ENCODE results near the gene PIP5KL1.

PIP5KL1 gene

DNA sequence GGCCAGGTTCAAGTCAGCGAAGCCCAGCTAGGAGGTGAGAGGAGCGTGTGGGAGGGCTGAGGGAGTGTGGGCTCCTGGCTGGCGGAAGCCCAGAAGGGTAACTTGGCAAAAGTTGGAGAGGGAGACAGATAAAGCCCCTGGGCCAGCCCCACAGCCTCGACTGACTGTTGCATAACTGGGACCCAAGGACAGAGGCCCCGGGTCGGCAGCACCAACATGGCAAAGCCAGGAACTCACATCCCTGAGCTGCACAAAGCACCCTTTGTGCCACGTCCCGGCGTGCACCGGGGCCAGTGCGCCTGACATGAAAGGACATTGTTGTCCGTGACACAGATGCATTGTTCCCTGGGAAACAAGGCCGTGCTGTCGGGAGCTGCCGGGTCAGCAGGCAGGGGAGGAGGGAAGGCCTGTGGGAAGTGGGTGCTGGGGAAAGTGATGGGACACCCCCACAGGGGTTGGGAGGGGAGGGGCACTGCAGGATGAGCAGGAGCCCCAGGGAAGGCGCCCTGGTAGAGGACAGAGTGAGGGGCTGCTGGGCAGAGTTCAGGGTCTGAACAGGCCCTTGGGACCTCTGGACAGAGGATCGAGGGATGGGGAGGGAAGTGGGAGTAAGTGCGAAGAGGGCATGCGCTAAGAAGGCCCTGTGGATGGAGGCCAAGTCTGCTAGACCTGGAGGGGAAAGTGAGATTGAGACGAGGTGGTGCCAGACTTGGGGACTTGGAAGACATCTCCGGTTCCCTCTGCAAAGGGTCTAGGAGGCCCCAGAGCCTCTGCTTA is 20.1 kb upstream of the PIP5KL1 start:
- in situ Hi-C loops (cut with HindIII; ENCODE audit: low sequenced_read_pairs) = no loop called here

DNA sequence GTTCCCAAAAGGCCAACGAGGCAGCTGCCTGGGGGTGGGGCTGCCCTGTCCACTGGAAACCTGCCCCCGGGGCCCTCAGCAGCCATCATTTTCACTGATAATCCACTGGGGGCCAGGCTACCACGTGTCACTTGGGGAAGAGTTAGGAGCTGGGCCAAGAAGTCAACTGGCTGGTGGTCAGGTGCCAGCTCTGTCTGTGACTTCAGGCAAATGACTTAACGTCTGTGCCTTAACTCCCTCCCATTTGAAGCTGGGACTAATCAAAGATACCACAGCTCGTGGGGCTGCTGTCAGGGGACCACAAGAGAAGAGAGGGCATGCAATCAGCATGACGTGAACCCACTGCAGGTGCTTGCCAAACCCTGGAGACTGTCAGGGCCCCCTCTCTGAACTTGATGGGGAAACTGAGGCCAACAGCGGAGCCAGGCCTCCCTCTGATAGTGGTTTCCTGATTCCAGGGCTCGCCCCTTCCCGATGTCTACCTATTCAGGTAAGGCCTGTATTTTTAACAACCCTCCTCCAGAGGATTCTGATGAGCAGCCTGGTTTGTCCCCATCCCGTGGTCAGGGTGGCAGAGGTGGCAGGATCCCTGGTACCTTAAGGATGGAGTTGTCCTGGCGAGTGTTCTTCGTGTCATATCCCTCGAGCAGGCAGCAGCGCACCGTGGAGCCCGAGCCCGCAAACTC is 19.4 kb upstream of the PIP5KL1 start:
- in situ Hi-C loops (cut with HindIII; ENCODE audit: low sequenced_read_pairs) = no loop called here

DNA sequence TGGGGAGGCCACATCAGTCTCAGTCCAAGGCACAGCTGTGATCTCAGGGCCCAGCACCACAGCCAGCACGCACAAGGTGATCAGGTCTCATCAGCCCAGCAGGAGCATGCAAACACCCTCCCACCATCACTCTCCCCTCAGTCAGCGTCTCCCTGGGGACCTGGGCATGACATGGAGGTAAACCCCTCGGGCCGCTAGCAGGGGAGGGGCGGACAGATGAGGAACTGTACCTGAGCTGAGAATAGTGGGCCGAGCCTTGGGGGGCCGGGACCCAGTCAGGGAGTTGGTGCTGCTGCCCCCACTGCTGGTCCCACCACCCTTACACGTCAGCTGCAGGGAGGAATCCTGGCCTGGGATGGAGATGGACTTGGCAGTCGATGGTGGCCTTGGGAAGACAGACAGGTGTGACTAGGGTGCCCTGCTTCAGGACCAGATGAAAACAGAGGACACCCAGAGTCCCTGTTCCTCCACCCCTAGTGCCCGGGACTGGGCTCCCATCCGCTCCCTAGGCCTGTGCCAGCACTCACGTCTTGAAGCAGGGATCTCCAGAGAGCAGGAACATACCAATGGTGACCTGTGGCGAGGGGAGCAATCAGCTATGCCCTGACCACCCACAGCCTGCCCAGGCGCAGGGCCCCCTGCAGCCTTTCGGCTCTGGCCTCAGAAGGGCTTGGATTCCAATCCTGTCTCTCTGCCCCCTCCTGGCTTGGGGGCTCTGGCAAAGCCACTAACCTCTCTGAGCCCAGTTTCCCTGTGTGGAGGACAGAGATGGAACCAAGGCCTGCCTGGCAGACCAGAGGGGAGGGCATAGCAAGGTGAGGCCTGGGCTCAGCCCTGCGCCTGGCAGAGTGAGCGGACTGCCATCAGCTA is 17.5 kb upstream of the PIP5KL1 start:
- in situ Hi-C loops (cut with HindIII; ENCODE audit: low sequenced_read_pairs) = no loop called here

DNA sequence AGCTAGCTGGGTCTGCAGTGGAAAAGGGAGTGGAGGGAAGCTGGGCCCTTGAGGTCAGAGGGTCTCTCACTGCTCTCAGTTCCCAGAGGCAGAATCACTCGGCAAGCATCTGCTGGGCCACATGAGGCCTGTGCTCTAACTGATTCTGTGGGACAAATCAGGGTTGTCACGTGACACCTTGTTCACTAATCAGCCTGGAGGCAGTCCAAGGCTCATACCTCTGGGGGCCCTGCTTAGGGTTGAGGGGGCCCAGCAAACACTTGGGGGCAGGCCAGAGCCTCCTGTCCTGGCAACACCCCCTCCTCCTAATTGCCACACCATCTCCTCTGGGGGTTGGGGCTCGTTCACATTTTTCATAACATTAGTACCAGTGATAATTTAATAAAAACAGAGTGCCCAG is 16.2 kb upstream of the PIP5KL1 start:
- in situ Hi-C loops (cut with HindIII; ENCODE audit: low sequenced_read_pairs) = no loop called here

DNA sequence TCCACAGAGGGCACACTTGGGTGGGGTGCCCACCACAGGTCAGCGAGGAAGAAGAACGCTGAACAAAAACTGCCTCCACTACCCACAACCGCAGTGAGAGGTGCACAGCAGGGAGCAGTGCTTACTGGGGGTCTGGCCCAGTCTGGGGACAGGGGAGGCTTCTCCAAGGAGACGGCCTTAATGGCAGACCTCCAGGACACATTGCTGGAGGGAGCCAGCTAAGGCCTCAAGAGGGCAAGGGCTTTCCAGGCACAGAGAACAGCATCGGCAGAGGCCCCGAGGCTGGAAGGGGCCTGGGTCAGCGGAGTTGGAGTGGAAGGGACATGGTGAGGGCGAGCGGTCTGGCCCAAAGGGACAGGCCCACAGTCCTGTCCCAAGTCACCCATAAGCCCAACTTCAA is 15.4 kb upstream of the PIP5KL1 start:
- in situ Hi-C loops (cut with HindIII; ENCODE audit: low sequenced_read_pairs) = no loop called here

DNA sequence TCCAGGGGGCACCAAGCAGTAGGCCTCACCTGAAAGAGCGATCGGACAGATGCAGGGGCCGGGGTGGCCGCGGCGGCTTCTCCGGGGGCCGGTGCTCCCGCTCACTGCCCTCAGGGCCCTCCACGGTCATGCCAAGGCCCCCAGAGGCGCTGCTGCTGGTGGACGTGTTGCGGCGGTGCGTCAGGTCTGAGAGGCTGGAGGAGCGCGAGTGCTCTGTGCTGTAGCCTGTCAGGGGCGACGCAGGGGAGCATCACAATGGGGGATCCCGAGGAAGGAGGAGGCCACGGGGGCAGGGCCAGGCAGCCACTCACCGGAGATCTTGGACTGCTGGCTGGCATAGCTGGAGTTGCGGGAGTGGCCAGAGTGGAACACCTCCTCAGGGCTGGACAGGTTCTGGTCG is 14.8 kb upstream of the PIP5KL1 start:
- in situ Hi-C loops (cut with HindIII; ENCODE audit: low sequenced_read_pairs) = no loop called here

DNA sequence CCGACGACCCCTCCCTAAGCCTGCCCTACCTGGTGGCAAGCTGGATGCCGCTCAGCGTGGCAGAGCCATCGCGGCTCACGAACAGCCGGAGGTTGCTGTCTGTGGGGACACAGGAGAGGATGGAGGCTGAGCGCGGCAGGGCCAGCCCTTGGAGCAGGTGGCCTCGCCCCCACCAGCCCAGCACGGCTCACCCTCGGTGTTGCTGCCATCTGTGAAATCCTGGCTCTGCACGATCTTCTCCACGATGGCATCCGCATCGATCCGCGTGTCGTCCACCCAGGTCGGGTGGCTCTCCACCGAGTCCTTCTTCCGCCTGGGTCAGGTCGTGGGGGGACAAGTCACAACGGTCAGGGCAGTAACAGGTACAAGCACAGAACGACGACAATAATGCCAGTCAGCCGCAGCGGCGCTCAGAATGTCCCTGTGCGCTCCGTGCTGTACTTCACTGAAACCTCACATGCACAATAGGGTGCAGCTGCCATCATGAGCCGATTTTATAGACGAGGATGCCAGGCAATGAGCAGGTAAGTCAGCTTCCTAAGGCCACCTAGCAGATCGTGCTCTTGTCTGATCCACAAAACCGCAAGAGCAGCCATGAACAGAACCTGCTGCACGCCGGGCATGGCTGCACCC is 14.1 kb upstream of the PIP5KL1 start:
- in situ Hi-C loops (cut with HindIII; ENCODE audit: low sequenced_read_pairs) = no loop called here

DNA sequence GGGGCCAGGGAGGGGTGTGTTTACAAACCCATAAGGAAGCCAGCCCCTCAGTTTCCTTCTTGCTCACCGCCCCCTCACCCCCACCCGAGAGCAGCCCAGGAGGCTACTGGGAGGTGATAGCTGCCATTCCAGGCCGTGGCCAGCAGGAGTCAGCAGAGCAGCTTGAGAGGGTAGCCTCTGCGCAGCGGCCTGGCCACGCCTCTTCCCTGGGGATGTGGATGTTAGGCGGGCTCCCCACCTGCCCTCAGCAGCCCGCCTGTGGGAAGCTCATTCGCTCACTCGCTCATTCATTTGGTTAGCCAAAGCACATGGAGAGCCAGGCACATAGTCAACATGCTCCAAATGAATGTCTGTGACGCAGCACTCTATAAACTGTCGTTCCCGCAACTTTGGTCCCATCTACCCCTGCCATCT is 13.2 kb upstream of the PIP5KL1 start:
- in situ Hi-C loops (cut with HindIII; ENCODE audit: low sequenced_read_pairs) = no loop called here

DNA sequence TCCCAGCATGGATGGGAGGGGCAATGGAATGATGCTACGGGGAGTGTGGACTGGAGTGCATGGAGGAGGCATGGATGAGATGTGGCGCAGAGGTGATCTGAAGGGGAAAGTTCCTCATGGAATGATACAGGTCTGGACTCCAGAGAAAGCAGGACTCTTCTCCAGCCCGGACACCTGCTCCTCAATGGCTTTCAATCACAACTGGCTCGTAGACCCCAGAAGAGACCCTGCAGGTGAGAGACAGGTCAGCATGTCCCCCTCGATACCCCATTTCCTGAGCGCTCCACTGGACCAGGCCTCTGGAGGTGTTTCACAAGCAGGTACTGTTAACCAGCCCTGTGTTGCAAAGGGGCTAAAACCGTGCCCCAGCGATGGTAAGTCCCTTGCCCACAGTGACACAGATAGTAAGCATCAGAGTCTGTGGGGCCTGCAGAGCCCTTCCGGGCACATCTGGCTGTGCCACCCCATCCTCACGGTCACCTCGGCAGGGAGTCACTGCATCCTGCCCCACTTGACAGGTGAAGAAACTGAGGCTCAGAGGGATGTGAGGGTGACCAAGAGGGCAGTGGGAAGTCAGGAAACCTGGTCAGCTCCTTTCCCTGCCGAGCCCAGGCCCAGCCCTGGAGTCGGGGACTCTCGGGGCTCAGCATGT is 12.6 kb upstream of the PIP5KL1 start:
- in situ Hi-C loops (cut with HindIII; ENCODE audit: low sequenced_read_pairs) = no loop called here

DNA sequence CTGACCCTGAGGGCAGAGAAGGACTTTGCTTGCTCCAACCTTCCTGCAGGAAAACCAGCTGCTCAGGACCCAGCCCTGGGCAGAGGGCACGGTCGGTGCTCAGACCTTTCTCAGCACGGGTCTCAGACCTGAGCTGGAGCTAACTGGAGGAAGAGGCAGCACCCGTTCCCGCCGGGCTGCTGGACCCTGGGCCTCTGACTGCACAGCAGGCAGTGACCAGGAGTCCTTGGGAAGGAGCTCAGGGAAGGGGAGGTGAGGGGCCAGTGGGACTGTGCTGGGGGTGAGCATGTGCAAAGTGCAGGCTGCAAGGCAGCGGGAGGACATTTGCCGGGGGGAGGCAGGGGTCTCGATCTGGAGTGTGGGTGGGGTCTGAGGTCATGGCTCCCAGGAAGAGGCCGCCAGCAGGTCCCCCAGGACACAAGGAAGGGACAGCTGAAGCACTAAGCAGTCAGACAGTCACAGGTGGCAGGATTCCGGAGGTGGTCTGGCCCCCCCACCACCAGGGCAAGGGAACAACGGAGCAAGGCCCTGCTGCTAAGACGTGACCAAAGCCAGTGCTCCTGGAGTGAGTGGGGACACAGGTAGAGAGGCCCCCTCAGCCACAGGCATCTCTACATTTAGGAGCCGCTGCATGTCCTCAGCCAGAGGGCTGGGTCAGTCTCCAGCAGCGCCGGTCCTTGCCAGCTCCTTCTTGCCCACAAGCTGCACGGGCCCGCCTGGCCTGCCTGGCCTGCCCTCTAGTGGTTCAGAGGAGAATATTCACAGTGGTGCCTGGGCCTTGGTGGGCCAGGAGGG is 11.8 kb upstream of the PIP5KL1 start:
- in situ Hi-C loops (cut with HindIII; ENCODE audit: low sequenced_read_pairs) = no loop called here

DNA sequence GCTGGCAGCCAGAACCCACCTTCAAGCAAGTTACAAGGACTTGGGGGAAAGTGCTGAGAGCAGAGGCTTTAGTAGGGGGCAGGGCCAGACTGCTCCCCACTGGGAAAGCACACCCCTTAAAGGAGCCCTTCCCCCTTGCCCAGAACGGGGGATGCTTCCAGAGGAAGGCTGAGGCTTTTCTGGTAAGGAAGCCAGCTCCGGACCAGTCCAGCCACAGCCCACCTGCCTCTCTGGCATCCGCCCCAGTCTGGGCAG is 11.3 kb upstream of the PIP5KL1 start:
- in situ Hi-C loops (cut with HindIII; ENCODE audit: low sequenced_read_pairs) = no loop called here

DNA sequence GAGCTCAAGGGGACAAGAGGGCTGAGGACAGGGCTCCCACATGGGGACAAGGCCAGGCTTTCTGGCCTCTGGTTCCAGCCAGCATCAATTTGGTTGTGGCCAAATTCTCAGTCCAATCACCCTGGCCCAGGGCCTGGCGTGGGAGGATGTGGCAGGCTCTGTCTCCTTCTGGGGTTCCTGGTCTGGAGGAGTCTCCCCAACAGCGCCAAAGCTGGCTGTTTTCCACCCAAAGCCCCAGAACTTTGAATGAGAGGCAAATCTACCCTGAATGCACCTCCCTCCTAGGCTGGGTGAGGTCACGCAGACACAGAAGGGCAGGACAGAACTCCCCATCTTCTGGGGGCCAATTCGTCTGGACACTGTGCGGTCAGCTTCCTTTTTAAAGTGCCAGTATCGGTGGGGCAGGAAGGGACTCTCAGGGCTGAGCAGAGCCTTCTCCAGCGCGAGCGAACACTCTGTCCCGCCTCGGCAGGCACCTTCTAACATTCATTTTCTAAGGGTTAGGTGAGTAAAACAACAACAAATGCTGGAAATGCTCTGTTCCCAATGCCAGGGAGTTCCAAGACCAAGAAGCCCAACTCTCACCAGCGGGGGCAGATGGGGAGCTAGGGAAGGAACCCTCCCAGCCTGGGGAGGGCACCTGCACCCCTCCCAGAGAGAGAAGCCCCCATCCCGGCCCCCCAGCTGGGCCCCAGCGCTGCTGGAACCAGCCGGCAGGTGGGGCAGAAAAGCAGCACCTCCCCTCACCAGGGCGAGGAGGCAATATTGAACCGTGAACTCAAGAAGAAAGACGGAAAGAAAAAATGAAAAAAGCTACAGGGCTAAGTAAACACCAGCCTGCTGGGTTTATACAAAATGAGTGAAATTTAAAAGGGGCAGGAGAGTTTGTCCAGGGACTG is 10.7 kb upstream of the PIP5KL1 start:
- in situ Hi-C loops (cut with HindIII; ENCODE audit: low sequenced_read_pairs) = no loop called here

DNA sequence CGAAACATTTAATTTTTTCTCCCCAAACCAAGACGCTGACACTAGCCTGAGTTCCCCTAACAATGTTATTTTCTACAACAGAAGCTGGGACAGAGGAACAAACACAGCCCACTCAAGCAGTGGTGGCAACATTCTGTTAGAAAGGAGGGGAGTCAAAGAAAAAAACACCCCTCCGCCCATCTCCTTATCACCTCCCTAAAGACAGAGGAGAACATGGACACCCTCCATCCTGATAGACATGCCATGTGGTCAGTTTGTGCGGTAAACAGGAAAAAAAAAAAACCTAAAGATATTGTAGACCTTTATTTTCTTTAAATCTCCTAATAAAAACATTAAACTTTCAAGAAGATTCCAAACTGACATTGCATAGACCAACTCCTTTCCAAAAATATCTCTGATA is 10.0 kb upstream of the PIP5KL1 start:
- in situ Hi-C loops (cut with HindIII; ENCODE audit: low sequenced_read_pairs) = no loop called here

DNA sequence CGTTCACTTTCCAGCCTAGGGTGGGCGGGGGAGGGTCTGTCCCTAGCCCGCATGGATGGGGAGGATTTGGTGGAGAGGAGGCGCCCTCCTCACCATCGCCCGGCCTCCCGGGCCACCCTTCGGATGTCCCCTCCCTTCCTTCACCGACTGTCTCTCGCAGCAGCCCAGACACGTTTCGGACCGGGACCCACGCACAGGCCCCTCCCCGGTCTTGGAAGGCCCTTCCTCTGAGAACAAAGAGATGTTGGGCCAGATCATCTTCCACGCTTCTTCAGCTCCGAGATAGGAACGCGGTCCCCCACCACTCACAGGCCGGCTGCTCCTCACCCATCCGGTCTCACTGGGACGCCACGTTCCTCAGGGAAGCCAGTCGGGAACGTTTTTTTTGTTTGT is 7.7 kb upstream of the PIP5KL1 start:
- in situ Hi-C loops (cut with HindIII; ENCODE audit: low sequenced_read_pairs) = loop anchor here (10.0 kb wide), 1 partner anchor 157 kb away; no protein-coding TSS in a partner anchor

DNA sequence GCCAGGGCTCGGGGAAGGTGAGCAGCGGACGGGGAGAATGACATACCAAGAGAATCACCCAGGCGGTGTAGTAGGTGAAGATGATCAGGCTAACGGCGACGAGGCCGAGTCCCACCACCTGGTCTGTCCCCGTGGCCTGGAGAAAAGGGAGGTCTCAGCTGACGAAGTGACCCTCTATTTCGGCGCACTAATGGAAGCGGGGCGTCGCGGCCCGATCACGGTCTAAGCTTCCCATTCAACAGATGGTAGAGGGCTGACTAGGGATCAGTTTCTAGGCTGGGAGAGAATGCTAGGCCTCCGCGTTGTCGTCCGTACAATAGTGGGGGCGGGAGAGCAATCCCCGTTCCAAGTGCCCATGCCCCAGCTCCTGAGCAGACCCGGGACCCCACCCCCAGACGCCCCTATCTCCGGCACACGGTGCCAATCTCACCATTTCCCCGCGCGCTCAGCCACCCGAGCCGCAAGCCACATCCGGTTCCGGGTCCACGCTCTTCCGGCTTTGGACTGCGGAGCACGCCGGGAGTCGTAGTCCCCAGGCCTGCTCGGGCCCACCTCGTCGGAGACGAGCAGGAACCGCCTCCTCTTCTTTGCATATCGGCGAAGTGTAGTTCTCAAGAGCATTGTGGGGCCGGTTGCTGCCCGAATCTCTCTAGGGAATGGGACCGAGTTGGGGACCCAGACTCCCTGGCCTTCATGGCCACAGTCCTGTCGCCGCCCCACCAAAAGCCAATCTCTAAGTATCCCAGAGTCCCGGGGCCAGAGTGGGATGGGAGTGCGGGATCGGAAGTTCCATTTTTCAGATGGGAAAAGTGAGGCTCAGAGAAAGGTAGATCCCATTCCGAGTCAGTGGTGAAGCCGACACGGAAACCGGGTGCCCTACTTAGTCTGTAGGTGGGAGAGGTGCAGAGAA is 7.1 kb upstream of the PIP5KL1 start, which contains the start of gene DPM2:
Gene DPM2, minus strand, starts transcription at position 467 of the 910 bp plus-strand sequence. Its CDS starts 34 bp downstream, at position 433.
- in situ Hi-C loops (cut with HindIII; ENCODE audit: low sequenced_read_pairs) = loop anchor here (10.0 kb wide), 1 partner anchor 157 kb away; no protein-coding TSS in a partner anchor

DNA sequence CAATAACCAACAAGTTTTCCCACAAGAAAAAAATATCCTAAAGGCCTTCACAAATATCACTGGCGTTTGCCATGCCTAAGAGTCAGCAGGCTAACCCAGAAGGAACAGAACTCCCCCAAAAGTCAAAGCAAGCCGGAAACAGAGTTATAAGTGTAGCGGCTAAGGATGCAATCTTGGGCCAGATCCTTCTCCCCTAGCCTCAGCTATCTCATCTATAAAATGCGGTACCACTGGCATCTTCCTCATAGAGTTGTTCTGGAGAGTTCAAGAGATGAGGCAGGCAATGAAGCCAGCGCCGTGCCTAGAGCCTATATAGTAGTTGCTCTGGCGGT is 6.4 kb upstream of the PIP5KL1 start:
- in situ Hi-C loops (cut with HindIII; ENCODE audit: low sequenced_read_pairs) = loop anchor here (10.0 kb wide), 1 partner anchor 158 kb away; no protein-coding TSS in a partner anchor

DNA sequence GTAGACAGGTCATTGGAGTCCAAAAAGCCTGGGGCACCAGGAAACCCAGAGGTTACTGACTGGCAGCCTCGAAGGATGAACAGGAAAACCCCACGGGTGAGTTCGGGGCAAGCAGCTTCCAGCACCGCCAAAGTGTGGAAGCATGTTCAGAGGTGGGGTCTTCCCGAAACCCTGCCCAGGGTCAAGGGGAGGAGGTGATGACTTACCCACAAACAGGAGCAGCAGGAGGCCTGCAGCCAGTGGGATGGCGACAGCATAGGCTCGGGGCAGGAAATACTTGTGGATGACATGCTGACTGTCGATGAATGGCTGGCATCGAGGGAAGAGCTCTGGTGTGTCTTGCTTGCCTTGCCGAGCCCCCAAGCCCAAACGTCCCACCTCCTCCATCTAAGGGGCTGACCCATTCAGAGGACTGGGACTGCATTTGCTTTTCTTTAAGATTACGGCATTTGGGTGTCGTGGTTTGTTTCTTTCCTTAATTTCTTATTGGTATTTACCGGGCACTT is 5.8 kb upstream of the PIP5KL1 start:
- in situ Hi-C loops (cut with HindIII; ENCODE audit: low sequenced_read_pairs) = loop anchor here (10.0 kb wide), 1 partner anchor 158 kb away; no protein-coding TSS in a partner anchor
